SW480 (cell line): Measurements from ENCODE around the gene TPGS1.
"Not testable (repeated sequence)": the region's sequence is repeated elsewhere in the genome, so short reads cannot be mapped to it uniquely, and the experiment has no call there.

Source experiments
- DNase-seq: peaks from one replicate; pipeline ENCODE4 v3.0.0-alpha.2; 2016; ENCODE audit warnings: low spot score

TPGS1 gene

DNA sequence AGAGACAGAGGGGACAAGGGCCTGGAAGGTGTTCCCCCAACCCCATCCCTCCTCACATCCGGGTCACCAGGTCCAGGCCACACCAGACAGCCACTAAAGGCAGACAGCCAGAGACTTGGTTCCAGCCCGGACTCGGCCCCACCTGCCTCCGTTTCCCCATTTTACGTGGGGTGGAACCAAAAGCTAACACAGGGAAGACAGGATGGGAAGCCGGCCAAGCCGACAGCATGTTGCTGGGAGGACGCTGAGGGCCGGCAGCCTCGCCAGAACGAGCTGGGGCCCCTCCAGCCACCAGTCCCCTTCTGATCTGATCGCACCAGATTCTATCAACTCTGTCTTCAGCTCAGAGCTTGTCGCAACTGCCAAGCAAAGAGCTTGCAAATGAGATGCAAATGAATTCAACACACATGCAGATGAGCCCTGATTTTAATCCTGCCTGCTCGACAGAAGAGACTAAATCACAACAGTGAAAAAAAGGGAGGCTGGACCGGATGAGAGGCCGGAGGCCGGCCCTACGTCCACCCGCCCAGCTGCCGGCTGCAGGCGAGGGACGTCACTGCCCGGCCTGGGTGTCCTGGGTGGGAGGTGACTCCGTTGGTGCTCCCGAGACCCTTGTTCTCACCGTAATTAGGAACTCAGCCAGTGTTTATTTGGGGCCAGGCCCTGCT, 28.9 kb upstream of the TPGS1 start:
- no peak for DNase-seq

DNA sequence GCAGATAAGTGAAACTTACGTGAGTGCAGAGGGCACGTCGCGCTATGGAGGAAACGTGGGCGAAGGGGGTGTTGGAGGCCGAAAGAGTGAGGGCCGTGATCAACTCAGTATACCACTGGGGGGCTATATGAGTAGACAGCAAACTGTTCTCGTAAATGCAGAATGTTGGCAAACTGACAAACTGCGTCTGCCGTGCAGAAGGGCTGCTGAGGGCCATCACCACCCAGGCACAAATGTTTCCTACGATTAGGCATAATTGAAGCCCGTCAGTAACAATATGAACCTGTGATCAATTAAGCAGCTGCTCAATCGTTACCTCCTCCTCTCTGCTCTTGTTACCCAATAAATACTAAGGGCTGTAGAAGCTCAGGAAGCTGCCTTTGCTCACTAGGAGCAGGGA, 28.3 kb upstream of the TPGS1 start:
- no peak for DNase-seq

DNA sequence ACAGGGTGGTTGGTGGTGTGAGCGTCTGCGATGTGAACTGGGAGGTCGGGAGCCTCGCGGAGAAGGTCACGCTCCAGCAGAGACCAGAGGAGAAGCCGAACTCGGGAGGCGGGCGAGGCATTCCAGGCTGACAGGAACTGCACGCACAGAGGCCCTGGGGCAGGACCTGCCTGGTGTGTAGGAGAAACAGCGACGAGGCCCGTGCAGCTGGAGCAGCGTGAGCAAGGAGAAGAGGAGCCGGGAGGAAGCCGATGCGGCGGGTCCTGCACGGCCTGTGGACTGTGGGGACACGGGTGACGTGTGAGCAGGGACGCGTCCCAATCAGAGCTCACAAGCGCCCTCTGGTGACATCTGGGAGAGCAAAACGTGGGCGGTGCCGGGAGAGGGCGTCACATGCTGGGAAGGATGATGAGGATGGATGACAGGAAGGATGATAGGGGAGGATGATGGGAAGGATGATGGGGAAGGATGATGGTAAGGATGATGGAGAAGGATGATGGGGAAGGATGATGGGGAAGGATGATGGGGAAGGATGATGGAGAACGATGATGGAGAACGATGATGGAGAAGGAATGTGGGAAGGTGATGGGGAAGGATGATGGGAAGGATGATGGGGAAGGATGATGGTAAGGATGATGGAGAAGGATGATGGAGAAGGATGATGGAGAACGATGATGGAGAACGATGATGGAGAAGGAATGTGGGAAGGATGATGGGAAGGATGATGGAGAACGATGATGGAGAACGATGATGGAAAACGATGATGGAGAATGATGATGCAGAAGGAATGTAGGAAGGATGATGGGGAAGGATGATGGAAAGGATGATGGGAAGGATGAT, 27.1 kb upstream of the TPGS1 start:
- DNase-seq, result no peak

DNA sequence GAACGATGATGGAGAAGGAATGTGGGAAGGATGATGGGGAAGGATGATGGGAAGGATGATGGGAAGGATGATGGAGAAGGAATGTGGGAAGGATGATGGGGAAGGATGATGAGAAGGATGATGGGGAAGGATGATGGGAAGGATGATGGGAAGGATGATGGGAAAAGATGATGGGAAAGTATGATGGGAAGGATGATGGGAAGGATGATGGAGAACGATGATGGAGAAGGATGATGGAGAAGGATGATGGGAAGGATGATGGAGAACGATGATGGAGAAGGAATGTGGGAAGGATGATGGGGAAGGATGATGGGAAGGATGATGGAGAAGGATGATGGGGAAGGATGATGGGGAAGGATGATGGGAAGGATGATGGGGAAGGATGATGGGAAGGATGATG, 26.2 kb upstream of the TPGS1 start:
- DNase-seq, result not testable (repeated sequence)

DNA sequence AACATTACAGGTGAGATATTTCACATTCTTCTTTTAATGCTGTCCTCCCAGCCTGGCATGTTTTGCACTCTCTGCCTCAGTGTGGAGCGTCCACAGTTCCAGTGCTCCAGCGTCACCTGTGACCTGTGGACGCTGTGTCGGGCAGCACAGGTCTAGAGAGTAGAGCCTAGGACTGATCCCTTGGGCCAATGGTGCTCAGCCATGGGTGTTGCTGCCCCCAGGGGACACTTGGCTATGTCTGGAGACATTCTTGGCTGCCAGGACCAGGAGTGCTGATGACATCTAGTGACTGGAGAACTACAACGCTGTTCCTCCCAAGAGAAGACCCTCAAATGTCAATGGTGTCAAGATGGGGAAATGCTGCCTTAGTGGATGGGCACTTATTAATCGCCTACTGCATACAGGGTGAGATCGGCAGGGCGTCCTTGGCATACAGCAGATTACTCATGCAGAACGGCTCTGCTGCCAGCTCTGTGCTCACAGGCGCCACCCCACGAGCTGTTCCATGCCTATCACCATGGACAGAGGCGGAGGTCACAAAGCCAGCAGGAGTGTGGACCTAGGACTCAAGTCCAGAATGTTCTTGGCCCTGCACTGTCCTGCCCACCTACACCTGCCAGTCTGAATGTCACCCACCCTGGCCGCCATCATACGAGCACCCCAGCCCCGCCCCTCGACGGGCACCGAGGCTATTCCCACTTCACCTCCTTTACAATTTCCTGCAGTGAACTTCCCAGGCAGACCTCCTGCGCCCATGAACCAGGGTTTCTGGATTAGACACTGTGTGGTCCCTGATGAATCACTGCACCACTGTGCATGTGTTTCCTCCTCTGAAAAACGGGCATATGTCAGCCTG, 24.9 kb upstream of the TPGS1 start:
- DNase-seq, result no peak

DNA sequence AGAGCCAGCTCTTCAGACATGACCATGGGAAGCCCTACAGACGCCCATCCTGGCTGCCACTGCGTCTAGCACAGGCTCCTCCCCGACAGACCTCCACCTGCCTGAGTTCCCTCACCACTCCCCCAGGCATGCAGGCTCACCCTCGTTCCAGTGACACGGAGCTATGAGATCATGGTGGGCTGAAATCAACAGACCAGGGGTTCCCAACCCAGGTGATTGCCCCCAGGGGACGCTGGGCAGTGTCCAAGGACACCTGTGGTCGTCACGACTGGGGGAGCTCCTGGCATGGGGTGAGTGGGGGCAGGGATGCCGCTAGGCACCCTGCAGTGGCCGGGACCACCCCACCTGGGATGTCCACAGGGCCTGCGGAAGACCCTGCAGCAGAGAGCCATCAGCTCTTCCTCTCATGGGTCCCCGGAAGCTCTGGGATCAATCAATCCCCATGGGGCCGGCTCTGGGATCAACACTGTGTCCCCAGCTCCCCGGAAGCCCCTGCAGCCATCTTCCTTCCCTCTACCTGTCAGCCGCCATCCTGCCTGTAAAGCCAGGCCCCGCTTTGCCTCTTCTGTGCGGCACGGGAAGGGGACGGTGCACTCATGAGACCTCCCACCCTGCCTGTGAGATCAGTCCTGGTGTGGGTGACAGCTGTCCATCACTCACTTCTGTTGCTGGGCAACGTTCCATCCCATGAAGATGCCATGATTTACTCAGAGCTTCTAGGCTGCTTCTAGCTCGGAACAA, 23.8 kb upstream of the TPGS1 start:
- no peak for DNase-seq

DNA sequence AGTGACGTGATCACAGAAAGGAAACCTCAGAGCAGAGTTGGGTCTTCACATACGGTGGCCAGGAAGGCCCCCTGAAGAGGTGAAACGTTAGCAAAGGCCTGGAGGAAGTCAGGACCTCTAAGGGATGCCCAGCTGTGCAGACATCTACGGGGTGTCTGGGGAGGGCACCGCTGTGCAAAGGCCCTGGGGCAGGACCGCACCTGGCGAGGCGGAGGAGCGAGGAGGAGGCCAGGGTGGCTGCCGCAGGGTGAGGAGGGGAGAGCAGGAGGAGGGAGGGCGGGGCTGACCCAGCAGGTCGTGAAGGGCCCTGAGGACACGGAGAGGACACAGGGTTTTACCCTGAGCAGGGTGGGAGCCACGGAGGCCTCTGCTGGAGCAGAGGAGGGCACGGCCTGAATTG, 22.8 kb upstream of the TPGS1 start:
- no peak for DNase-seq

DNA sequence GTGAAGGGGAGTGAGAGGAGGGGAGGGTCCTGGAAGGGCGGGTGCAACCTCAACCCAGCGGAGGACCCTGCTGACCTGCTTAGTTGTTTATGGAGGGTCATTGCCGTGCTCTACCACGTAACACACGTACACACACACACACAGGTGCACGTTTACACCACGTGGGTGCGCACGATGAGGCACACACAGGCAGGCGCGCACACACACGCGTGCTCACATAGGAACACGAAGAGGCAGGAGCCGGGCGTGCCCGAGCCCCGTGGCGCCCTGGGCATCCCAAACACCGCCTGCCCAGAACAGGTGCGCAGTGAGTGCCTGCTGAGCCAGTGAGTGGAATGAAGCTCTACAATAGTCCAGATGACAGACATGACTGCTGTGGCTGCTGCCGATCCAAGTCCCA, 22.2 kb upstream of the TPGS1 start:
- no peak for DNase-seq

DNA sequence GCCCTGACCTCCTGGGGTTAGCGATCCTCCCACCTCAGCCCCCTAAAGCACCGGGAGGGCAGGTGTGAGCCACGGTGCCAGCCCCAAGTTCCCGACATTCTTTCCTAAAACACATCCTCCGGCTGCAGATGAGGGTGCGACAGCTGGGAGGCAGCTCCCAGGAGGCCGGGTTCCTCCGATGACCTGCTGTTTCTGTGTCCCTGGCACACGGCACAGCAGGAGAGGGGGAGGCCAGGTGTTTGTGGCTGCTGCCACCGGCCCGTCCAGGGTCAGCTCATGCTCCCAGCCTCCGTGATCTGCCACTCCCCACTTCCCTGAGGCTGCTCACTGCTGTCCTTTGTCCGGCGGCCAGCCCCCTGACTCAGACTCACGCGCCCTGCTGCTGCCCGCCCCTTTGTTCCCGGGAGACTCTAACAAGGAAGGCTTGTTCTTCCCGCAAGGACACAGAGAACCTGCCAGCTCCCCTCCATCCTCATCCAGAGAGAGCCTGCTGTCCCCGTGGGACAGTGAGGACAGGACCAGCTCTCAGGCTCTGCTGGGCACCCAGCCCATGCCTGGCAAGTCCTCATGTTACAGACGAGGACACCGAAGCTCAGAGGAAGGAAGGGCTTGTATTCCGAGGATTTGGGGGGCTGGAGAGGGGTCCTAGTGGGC, 21.6 kb upstream of the TPGS1 start:
- peak; percentile 73 for DNase-seq

DNA sequence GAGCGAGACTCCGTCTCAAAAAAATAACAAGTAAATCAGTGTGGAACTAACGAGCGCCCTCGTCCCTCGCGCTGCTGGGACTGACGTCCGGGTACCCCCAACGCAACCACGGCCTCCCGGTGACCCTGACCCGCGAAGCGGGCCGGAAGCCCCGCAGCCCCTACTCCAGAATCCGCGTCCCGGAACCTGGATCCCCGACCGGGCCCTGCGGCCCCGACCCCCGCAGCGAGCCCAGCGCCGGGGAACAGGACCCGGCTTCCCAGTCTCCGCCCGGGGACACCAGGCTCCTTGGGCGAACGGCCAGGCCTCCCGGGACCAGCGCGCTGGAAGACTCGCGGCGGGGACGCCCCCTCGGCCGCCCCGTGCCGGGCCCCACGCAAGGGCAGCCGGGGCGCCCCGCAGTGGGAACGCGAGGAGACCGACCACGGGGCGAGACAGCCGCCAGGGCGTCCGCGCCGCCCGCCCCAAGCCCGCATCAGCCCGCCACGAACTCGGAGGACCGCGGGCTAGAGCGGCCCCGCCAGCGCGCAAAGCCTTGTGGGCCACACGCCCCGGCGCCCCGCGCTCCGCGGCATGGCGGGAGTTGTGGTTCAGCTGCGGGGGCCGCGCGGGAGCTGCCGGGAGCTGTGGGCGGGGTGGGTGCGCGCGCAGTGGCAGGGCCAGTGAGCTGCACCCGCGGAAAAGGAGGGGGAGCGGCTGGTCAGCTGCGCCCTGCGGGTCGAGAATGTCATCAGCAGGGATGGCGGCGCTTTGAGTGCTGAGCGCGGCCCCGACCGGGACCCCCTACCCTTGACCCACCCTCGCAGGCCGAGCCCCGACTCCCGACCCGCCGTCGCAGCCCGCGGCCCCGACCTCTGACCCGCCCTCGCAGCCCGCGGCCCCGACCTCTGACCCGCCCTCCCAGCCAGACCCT, 18.5 kb upstream of the TPGS1 start:
- DNase-seq, result peak; percentile 83

DNA sequence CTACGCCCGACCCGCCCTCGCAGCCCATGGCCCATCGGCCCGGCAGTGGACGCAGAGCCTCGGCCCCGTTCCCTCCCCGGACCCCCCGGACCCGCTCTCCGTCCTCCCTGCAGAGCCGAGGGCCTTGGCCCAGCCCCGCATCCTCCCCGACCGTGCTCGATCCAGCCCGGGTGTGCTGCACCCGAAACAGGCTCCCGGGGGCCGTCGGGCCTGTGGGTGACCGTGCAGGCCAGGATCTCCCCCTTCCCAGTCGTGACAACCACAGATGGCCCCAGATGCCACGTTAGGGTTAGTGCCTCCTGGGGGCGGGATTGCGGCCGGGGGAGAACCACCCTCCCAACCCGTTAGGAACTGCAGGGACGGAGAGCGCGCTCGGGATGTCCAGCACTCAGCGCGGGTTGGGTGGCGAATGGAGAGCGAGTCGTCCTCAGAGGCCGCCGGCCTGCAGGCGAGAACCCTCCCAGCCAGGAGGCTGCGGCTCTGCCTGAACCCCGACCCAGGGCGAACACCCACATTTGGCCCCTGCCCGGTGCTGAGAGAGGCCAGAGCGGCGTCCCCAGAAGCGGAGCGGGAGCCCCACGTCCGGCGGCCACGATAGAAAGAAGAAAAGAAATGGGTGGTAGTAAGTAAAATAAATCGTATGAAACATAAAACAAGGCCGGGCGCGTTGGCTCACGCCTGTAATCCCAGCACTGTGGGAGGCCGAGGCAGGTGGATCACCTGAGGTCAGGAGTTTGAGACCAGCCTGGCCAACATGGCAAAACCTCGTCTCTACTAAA, 17.7 kb upstream of the TPGS1 start:
- no peak for DNase-seq

DNA sequence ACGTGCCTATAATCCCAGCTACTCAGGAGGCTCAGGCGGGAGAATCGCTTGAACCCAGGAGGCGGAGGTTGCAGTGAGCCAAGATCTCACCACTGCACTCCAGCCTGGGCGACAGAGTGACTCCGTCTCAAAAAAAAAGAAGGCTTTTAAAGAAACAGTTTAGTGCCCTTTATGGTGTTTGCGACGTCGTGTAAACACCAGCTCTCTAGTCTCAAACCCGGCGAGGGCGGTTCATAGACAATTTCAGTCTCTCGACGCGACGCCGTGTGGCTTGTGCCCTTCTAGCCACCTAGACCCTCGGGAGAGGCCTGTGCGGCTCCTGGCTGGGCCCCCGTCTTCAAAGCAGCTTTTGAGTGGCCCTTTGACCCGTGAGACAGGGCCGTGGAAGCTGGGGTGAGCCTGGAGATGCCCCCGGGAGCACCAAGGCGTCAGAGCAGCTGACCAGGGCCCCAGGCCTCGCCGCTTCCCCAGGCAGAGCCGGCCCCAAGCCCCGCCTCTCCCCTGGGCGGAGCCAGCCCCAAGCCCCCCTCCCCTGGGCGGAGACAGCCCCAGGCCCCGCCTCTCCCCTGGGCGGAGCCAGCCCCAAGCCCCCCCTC, 16.1 kb upstream of the TPGS1 start:
- no peak for DNase-seq

DNA sequence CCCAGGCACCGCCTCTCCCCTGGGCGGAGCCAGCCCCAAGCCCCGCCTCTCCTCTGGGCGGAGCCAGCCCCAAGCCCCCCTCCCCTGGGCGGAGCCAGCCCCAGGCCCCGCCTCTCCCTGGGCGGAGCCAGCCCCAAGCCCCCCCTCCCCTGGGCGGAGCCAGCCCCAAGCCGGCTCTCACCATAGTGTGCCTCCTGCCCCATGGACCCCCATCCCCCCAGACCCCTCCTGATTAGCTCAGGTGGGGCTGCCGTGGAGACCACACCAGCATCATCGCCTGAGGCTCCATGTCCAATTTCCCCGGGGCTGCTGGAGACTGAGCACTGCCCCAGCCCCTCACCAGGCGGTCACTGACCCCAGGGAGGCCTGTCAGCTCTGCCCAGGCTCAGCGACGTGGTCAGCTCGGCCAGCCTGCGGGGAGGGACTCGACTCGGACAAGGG, 15.2 kb upstream of the TPGS1 start:
- no peak for DNase-seq

DNA sequence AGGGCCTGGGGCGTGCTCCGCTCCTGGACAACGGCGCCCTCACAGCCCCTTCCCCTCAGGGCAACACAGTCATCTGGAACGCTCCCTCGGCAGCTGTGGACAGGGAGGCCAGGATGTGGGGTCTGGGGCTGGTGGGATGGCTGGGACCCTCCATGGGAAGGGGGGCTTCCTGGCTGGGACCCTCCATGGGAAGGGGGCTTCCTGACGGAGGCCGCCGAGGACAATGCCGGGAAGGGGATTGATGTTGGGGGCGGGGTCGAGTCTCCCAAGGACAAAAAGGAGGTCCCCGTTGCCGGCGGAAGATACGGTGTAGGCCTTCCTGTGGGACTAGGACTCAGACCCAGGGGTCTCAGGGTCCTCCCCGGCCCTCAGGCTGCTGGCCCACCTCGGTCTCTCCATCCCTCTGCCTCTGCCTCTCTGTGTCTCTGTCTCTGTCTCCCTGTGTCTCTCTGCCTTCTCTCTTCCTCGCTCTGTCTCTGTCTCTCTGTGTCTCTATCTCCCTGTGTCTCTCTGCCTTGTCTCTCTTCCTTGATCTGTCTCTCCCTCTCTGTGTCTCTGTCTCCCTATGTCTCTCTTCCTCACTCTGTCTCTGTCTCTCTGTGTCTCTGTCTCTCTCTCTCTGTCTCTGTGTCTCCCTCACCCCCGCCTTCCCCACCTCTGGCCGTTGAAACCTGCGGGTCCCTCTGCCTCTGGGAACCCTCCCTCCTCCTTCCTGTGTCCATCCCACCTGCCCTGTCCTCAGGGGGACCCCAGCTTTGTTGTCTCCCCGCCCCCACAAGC, 13.7 kb upstream of the TPGS1 start:
- no peak for DNase-seq

DNA sequence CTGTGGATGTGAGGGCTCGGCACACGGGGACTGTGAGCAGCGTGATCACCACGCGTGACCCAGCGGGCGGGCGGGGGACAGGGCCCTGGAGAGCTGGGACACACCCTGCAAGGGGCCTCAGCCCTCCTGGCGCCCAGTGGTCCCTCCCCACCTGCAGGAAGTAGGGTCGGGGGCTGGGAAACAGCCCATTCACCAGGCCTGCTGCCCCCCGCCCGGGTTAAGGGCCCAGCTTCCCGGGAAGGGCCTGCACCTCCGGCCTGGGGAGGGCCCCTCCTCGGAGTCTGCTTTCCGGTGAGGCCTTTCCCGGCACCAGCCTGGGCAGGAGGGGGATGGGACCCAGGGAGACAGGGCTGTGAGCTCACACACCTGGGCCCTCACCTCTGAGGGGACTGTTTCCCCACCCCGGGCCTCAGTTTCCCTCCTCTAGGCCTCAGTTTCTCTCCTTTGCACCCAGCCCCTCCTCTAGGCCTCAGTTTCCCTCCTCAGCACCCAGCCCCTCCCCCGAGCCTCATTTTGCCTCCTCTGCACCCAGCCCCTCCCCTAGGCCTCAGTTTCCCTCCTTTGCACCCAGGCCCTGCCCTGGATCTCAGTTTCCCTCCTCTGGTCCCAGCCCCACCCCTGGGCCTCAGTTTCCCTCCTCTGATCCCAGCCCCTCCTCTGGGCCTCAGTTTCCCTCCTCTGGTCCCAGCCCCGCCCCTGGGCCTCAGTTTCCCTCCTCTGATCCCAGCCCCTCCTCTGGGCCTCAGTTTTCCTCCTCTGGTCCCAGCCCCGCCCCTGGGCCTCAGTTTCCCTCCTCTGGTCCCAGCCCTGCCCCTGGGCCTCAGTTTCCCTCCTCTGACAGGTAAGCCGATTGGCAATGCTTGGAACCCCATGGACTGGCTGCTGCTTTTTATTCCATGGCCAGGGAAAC, 12.9 kb upstream of the TPGS1 start:
- DNase-seq, result no peak

DNA sequence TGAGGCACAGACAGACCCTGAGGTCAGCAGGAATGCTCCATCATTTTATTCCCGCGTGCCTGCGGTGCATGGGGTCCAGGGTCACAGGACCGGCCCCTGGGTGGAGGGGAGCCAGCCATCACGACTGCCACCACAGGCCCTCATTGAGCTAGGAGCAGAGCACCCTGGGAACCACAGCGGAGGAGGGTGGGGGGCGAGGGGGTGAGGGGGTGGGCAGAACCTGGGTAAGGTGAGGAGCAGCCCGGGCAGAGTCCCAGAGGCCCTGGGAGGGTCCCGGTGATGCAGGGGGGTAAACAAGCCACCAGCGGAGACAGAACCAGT, 12.3 kb upstream of the TPGS1 start:
- no peak for DNase-seq

DNA sequence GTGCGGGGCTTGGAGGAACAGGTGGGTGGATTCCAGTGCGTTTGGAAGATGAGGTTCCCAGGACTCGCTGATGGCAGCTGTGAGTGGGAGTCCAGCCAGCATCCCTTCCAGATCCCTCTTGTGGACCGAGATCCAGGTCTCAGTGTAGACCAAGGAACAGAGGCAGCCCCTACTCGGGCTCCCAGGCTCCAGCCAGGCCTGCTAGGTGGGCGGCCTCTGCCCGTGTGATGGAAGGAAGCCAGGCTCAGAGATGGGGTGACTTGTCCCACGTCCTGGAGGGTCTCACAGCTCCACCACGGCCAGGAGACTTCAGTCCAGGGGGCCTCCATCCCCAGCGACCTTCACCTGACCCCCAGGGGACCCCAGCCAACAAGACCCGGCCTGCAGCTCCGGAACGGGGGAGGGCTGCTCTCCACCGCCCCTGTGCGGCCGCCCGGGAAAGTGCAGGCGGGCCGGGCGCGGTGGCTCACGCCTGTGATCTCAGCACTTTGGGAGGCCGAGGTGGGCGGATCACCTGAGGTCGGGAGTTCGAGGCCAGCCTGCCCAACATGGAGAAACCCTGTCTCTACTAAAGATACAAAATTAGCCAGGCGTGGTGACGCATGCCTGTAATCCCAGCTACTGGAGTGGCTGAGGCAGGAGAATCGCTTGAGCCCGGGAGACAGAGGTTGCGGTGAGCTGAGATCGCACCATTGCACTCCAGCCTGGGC, 11.7 kb upstream of the TPGS1 start:
- peak; percentile 53 for DNase-seq
